SK-N-MC (cell line): ENCODE data around the gene B4GALT4.

Source experiments
- EZH2 ChIP-seq: fragments of 200-600 bp; sonication (generic); IDR thresholded peaks from one replicate; pipeline ENCODE4 v1.6.1; 2017; ENCODE audit warnings: antibody characterized with exemption
- POLR2AphosphoS5 ChIP-seq: IDR thresholded peaks from 2 replicates; pipeline ENCODE4 v1.6.1; 2012; ENCODE audit warnings: mild to moderate bottlenecking, low read depth, low read length, borderline replicate concordance

- TF ChIP-seq EZH2: no peak
- no peak for TF ChIP-seq POLR2AphosphoS5
Observed at GRCh38 chr3:119259821-119260220, 19.1 kb upstream of the B4GALT4 start.
